ENCODE measurements around the gene HAL.

The HAL gene

DNA sequence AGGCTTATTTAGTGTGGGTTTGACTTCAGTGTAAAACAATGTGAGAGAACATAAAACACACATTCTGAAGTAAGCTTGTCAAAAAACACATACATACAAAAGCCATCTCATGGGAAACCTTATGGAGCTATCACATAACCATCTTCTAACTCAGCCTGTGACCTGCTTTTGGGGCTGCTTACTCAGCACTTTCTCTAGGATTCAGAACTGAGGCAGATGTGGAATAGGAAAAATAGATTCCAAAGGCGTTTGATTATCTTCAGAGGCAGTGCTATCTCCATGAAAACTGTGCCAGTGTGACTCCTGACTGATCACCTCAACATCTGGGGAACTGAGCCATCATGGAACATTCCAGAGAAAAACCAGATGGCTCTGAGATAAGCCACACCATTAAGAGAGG lies 13.5 kb downstream of the HAL start:
- TF ChIP-seq, protein P1, sequence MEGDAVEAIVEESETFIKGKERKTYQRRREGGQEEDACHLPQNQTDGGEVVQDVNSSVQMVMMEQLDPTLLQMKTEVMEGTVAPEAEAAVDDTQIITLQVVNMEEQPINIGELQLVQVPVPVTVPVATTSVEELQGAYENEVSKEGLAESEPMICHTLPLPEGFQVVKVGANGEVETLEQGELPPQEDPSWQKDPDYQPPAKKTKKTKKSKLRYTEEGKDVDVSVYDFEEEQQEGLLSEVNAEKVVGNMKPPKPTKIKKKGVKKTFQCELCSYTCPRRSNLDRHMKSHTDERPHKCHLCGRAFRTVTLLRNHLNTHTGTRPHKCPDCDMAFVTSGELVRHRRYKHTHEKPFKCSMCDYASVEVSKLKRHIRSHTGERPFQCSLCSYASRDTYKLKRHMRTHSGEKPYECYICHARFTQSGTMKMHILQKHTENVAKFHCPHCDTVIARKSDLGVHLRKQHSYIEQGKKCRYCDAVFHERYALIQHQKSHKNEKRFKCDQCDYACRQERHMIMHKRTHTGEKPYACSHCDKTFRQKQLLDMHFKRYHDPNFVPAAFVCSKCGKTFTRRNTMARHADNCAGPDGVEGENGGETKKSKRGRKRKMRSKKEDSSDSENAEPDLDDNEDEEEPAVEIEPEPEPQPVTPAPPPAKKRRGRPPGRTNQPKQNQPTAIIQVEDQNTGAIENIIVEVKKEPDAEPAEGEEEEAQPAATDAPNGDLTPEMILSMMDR (conservative IDR thresholded peaks at IDR 0.05) = no peak
- no peak for TF ChIP-seq ZFX (IDR thresholded peaks at IDR 0.05)
- H3K27ac ChIP-seq = no peak overlapping the region

DNA sequence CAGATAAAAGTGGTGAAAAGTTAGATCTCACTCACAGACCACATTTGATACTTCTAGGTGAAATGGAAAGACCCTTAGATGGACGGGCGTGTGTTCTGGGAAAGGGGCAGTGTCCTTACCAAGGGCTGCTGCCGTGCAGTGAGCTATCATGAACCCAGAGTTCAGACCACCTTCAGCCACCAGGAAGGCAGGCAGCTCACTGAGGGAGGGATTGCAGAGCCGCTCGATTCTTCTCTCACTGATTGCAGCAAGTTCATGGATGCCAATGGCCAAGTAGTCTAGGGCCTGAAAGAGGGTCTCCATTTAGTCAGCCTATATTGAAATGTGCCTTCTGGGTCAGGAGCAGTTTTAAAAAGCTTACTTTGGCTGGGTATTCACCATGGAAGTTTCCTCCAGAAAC lies 15.7 kb downstream of the HAL start:
- TF ChIP-seq ZFX (IDR thresholded peaks at IDR 0.05) = no peak
- TF ChIP-seq, protein P1 (conservative IDR thresholded peaks at IDR 0.05) = no peak
- H3K27ac ChIP-seq = no peak overlapping the region

DNA sequence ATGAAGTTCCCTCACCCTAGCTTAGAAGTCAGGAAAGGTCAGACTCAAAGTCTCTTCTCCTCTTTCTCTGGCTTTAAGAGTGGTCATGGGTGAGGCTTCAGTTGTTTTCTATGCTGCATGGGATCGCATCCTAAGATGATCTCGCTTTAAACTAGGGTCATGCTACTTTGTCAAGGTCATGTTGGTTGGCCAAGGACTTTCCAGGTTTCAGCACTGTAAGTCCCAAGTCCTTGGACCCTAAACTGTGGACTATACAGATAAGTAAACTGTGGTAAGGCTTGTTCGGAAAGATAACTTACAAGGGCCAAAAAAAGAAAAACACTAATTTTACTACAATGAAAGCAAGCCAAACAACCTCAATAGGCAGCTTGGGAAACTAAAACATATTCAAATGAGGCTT lies 17.4 kb downstream of the HAL start:
- no peak overlapping the region for H3K27ac ChIP-seq
- TF ChIP-seq, protein P1 (conservative IDR thresholded peaks at IDR 0.05) = no peak
- TF ChIP-seq ZFX (IDR thresholded peaks at IDR 0.05) = no peak

DNA sequence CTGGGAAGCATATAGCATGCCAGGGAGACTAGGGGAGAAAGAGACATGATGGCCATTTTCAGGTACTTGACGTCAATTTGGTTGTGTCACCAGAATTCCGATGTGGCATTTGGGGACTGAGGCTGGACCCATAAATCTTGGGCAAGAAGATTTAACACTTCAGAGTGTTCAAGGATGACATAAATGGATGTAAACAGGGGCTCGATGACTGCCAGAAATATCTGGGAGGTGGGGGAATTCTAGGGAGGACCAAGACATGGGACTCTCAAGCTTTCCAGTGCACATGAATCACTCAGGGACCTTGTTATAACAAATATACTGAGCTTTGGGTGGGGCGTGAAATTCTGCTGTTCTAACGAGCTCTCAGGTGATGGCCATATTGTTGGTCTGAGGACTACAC lies 17.8 kb downstream of the HAL start:
- H3K27ac ChIP-seq = no peak overlapping the region
- TF ChIP-seq ZFX (IDR thresholded peaks at IDR 0.05) = no peak
- TF ChIP-seq, protein P1 (conservative IDR thresholded peaks at IDR 0.05) = no peak

DNA sequence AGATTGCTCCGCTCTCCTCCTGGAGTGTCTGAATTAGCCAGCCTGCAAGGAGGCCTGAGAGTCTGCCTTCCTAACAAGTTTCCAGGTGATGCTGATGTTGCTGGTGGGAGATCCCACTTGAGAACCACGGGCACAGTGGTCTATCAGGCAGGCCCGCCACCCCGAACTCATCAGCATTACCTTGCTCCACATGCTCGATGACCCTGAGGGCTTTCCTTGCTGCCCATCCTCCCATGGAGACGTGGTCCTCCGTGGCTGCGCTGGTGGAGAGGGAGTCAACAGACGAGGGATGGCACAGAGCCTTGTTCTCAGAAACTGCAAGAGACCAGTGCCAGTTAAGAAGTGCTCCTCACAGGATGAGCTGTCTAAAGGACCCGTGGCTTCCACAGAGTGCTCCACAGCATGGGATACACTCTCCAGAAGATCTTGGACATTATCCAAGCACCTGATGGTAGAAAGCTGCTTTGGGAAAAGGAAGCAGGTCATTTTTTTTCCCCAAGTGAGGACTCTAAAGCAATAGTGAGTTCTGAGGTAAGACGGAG lies 18.3 kb downstream of the HAL start:
- TF ChIP-seq ZFX (IDR thresholded peaks at IDR 0.05) = no peak
- TF ChIP-seq, protein P1 (conservative IDR thresholded peaks at IDR 0.05) = no peak
- H3K27ac ChIP-seq = no peak overlapping the region

DNA sequence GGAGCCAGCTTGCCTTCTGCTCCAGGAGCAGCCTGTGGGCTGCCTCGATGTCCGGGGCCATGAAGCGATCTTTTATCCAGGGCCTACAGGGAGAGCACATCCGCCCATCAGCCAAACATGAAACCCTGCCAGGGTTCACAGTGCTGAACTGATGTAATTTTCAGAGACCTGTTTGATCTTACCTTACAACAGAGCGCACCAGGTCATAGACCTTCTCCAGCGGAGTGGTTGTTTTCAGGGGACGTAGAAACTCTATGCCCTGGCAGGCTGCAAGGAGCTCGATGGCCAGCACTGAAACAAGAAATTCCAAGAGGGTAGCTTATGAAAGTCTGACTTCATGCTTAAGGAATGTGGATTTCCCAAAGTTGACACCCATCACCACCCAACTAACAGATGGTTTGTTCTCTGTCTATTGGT lies 19.7 kb downstream of the HAL start:
- no peak overlapping the region for H3K27ac ChIP-seq
- no peak for TF ChIP-seq ZFX (IDR thresholded peaks at IDR 0.05)
- TF ChIP-seq, protein P1 (conservative IDR thresholded peaks at IDR 0.05) = no peak

DNA sequence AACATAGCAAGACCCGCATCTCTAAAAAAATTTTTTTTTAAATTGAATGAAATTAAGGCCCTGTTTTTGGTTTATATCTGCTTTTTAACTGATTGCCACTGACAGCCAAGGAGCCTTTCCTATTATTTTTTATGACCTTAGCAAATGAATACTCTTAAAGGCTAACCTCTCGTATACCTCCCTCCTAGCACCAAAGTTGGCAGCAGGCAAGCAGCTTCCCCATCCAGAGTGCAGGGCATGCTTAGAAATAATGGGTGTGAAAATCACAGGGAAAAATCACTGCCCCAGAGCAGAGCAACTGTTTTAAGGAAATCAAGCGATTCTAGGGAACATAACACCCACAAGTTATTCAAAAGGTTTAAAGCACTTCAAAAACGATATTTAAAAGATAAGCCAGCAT lies 20.7 kb downstream of the HAL start:
- TF ChIP-seq ZFX (IDR thresholded peaks at IDR 0.05) = no peak
- TF ChIP-seq, protein P1 (conservative IDR thresholded peaks at IDR 0.05) = no peak
- H3K27ac ChIP-seq = no peak overlapping the region
